HK-2 (cell line): ENCODE results near the gene GSTP1.

Experiments used
- DNase-seq: peaks from one replicate; pipeline ENCODE4 v3.0.0-alpha.2; 2018; ENCODE audit not compliant: unreplicated experiment

The GSTP1 gene

GRCh38 chr11:67630228-67630942 lies 46.8 kb downstream of the GSTP1 start:
- DNase-seq, result peak; percentile 97

- DNase-seq, result no peak
Measured at GRCh38 chr11:67630943-67631331, 47.3 kb downstream of the GSTP1 start.

GRCh38 chr11:67631411-67631810 lies 47.8 kb downstream of the GSTP1 start:
- DNase-seq, result no peak

- DNase-seq, result no peak
Measured at GRCh38 chr11:67631853-67632174, 48.2 kb downstream of the GSTP1 start.

- no peak for DNase-seq
Measured at GRCh38 chr11:67632175-67632981, 48.8 kb downstream of the GSTP1 start.

- no peak for DNase-seq
Measured at GRCh38 chr11:67632982-67633755, 49.6 kb downstream of the GSTP1 start.

GRCh38 chr11:67633758-67634365 lies 50.2 kb downstream of the GSTP1 start:
- DNase-seq, result no peak

GRCh38 chr11:67634366-67635230 lies 51.0 kb downstream of the GSTP1 start:
- DNase-seq, result no peak

- DNase-seq, result no peak
Measured at GRCh38 chr11:67635231-67635521, 51.6 kb downstream of the GSTP1 start.
